Common myeloid progenitor, CD34-positive (primary cell): ENCODE results near the gene MT2A.

Experiments
- CTCF ChIA-PET: fragments of 350-600 bp; sonication (Branson Sonifier 250); formaldehyde crosslinking; loops from one replicate; lab custom pipeline; 2021; ENCODE audit warnings: antibody characterized with exemption; lab: Charles Lee
- POLR2A ChIA-PET: fragments of 350-600 bp; sonication (Branson Sonifier 250); formaldehyde crosslinking; loops from one replicate; lab custom pipeline; 2021; ENCODE audit warnings: antibody characterized with exemption; lab: Charles Lee
- DNase-seq, 3 donors: peaks; one replicate each; pipeline versions ENCODE4 v3.0.0 to v3.0.0-alpha.2; 2013
- H3K27ac ChIP-seq, 2 experiments: 1 replicate in 1 of 2; 2 replicates in 1 of 2; pipeline ENCODE4 v1.7.0; 2013; ENCODE audit warnings: inconsistent platforms in 2 of 2, low read length in 2 of 2, mild to moderate bottlenecking in 2 of 2, low read depth in 1 of 2, moderate library complexity in 1 of 2; ENCODE audit not compliant: severe bottlenecking in 2 of 2, insufficient read depth in 1 of 2, poor library complexity in 1 of 2
- H3K27me3 ChIP-seq, 5 experiments: replicated peaks in 2 of 5; 1 replicate in 3 of 5; 2 replicates in 2 of 5; pipeline versions ENCODE4 v1.6.1 to v1.7.0; 2013; ENCODE audit warnings: low read length in 4 of 5, mild to moderate bottlenecking in 2 of 5, moderate library complexity in 2 of 5, inconsistent platforms in 1 of 5; ENCODE audit not compliant: insufficient read depth in 5 of 5, control insufficient read depth in 4 of 5
- H3K36me3 ChIP-seq, 4 experiments: 1 replicate in 2 of 4; 2 replicates in 2 of 4; pipeline versions ENCODE4 v1.6.1 to v1.7.0; 2013; ENCODE audit warnings: low read length in 3 of 4, control low read depth in 1 of 4, mild to moderate bottlenecking in 1 of 4; ENCODE audit not compliant: control insufficient read depth in 4 of 4, insufficient read depth in 4 of 4
- H3K4me1 ChIP-seq, 4 experiments: 1 replicate in 3 of 4; 2 replicates in 1 of 4; pipeline versions ENCODE4 v1.6.1 to v1.7.1; 2013; ENCODE audit warnings: low read length in 3 of 4, mild to moderate bottlenecking in 3 of 4, control low read depth in 1 of 4, inconsistent platforms in 1 of 4, moderate library complexity in 1 of 4; ENCODE audit not compliant: control insufficient read depth in 4 of 4, insufficient read depth in 4 of 4; ENCODE audit errors: control extremely low read depth in 1 of 4
- H3K4me3 ChIP-seq, 7 experiments: 1 replicate in 4 of 7; 2 replicates in 3 of 7; pipeline versions ENCODE4 v1.5.1 to v1.7.0; 2013; ENCODE audit warnings: mild to moderate bottlenecking in 7 of 7, low read length in 6 of 7, moderate library complexity in 6 of 7, inconsistent platforms in 2 of 7, low read depth in 2 of 7, control low read depth in 1 of 7; ENCODE audit not compliant: insufficient read depth in 4 of 7, control insufficient read depth in 1 of 7; ENCODE audit errors: extremely low read depth in 1 of 7
- H3K9me3 ChIP-seq, 5 experiments: 1 replicate in 4 of 5; 2 replicates in 1 of 5; pipeline versions ENCODE4 v1.6.1 to v1.7.1; 2013; ENCODE audit warnings: low read length in 4 of 5, mild to moderate bottlenecking in 2 of 5, inconsistent platforms in 1 of 5, low read depth in 1 of 5, moderate library complexity in 1 of 5; ENCODE audit not compliant: control insufficient read depth in 4 of 5, insufficient read depth in 2 of 5; ENCODE audit errors: control extremely low read depth in 1 of 5
- WGBS: methylation state at CpG from one replicate; pipeline ENCODE4 v1.1.5; 2013; ENCODE audit not compliant: insufficient coverage; 5-methylcytosine and 5-hydroxymethylcytosine counted together

Gene MT2A

GRCh38 chr16:56594292-56594619 is 14.1 kb upstream of the MT2A start:
- no peak overlapping the region for H3K4me3 ChIP-seq
- H3K36me3 ChIP-seq: no peaks in the 10 kb centered on the region
- POLR2A ChIA-PET: no interaction called here
- no peak for DNase-seq
- CTCF ChIA-PET: interaction anchor here (0.6 to 3.6 kb wide), 2 partner anchors 8 to 17 kb away, joined by 3 to 29 read pairs; no protein-coding TSS in a partner anchor
- H3K4me1 ChIP-seq: peaks cover 0 to 17% (median 13%) of the 10 kb centered on the region in 4 experiments
- peaks cover 0 to 14% (median 5%) of the 10 kb centered on the region in 5 experiments for H3K27me3 ChIP-seq
- H3K27ac ChIP-seq: no peak overlapping the region
- 100% methylated on average over 1 of the region's 5 CpGs for WGBS
- H3K9me3 ChIP-seq: peaks cover 0 to 1% (median 0%) of the 10 kb centered on the region in 5 experiments

- no peak overlapping the region for H3K27ac ChIP-seq
- no peak overlapping the region for H3K4me3 ChIP-seq
- DNase-seq: peak; percentile 57 to 80 (median 70)
- WGBS: 30% methylated on average over 8 of the region's 8 CpGs
- no peaks in the 10 kb centered on the region for H3K36me3 ChIP-seq
- peaks cover 0 to 1% (median 0%) of the 10 kb centered on the region in 5 experiments for H3K9me3 ChIP-seq
- H3K4me1 ChIP-seq: no peaks in the 10 kb centered on the region
- ChIA-PET POLR2A (interaction anchor here (0.6 kb wide), 1 partner anchor 596 kb away, joined by 3 read pairs; no protein-coding TSS in a partner anchor), CTCF (interaction anchor here (0.9 to 7.0 kb wide), 18 partner anchors 8 to 223 kb away, joined by 3 to 53 read pairs (median 6); partner anchors contain the start of genes BBS2 and MT3)
- H3K27me3 ChIP-seq: peaks cover 0 to 13% (median 6%) of the 10 kb centered on the region in 5 experiments
Measured at GRCh38 chr16:56600398-56600999, 7.9 kb upstream of the MT2A start.

GRCh38 chr16:56601325-56601724 is 7.1 kb upstream of the MT2A start:
- POLR2A ChIA-PET: no interaction called here
- WGBS: 91% methylated on average over 8 of the region's 9 CpGs

GRCh38 chr16:56603589-56603988 is 4.8 kb upstream of the MT2A start:
- H3K27ac ChIP-seq: no peak overlapping the region
- H3K4me1 ChIP-seq: peaks cover under 1 to 18% (median 16%) of the 10 kb centered on the region in 4 experiments
- H3K27me3 ChIP-seq: peaks cover 0 to 13% (median 6%) of the 10 kb centered on the region in 5 experiments
- DNase-seq: peak; percentile 60 to 71 (median 70)
- no peaks in the 10 kb centered on the region for H3K9me3 ChIP-seq
- POLR2A ChIA-PET: interaction anchor here (0.7 kb wide), 1 partner anchor 92 kb away, joined by 5 read pairs; no protein-coding TSS in a partner anchor
- 17% methylated on average over 4 of the region's 4 CpGs for WGBS
- H3K4me3 ChIP-seq: no peak overlapping the region
- H3K36me3 ChIP-seq: no peaks in the 10 kb centered on the region
- CTCF ChIA-PET: interaction anchor here (0.6 to 7.7 kb wide), 18 partner anchors 10 to 190 kb away, joined by 3 to 53 read pairs (median 4); no protein-coding TSS in a partner anchor

More at GRCh38 chr16:56601325-56601724, 7.1 kb upstream of the MT2A start:
- Histone ChIP-seq H3K4me3 (no peak overlapping the region), H3K27me3 (peaks cover 0 to 13% (median 6%) of the 10 kb centered on the region in 5 experiments), H3K27ac (no peak overlapping the region), H3K9me3 (peaks cover 0 to 1% (median 0%) of the 10 kb centered on the region in 5 experiments), H3K4me1 (no peaks in the 10 kb centered on the region), H3K36me3 (no peaks in the 10 kb centered on the region)
- no peak for DNase-seq
- CTCF ChIA-PET: interaction anchor here (0.6 to 7.0 kb wide), 22 partner anchors 9 to 222 kb away, joined by 3 to 53 read pairs (median 3); partner anchors contain the start of genes BBS2 and MT3

GRCh38 chr16:56604966-56605365 is 3.4 kb upstream of the MT2A start:
- Histone ChIP-seq H3K27ac (no peak overlapping the region), H3K36me3 (no peaks in the 10 kb centered on the region), H3K9me3 (no peaks in the 10 kb centered on the region), H3K4me1 (peaks cover 5 to 29% (median 27%) of the 10 kb centered on the region in 4 experiments), H3K4me3 (no peak overlapping the region), H3K27me3 (peaks cover 0 to 13% (median 6%) of the 10 kb centered on the region in 5 experiments)
- POLR2A ChIA-PET: no interaction called here
- CTCF ChIA-PET: interaction anchor here (0.7 to 7.7 kb wide), 13 partner anchors 8 to 97 kb away, joined by 3 to 53 read pairs (median 4); no protein-coding TSS in a partner anchor
- DNase-seq: no peak
- WGBS: 100% methylated on average over 4 of the region's 4 CpGs

- Histone ChIP-seq H3K9me3 (no peaks in the 10 kb centered on the region), H3K4me3 (no peak overlapping the region), H3K36me3 (no peaks in the 10 kb centered on the region), H3K27me3 (peaks cover 0 to 13% (median 6%) of the 10 kb centered on the region in 5 experiments), H3K27ac (no peak overlapping the region), H3K4me1 (peaks cover 7 to 34% (median 32%) of the 10 kb centered on the region in 4 experiments)
- ChIA-PET CTCF (interaction anchor here (0.8 to 7.7 kb wide), 8 partner anchors 8 to 96 kb away, joined by 3 to 53 read pairs (median 6); no protein-coding TSS in a partner anchor), POLR2A (no interaction called here)
- WGBS: no CpG with 5 or more reads among the region's 1 CpG
- no peak for DNase-seq
Measured at GRCh38 chr16:56605475-56605874, 2.9 kb upstream of the MT2A start.

- Histone ChIP-seq H3K4me1 (peaks cover 7 to 36% (median 33%) of the 10 kb centered on the region in 4 experiments), H3K27ac (no peak overlapping the region), H3K9me3 (no peaks in the 10 kb centered on the region), H3K4me3 (no peak overlapping the region), H3K36me3 (no peaks in the 10 kb centered on the region), H3K27me3 (peaks cover 0 to 12% (median 5%) of the 10 kb centered on the region in 5 experiments)
- 100% methylated on average over 2 of the region's 3 CpGs for WGBS
- ChIA-PET CTCF (interaction anchor here (0.8 to 7.7 kb wide), 8 partner anchors 14 to 245 kb away, joined by 3 to 53 read pairs (median 4); no protein-coding TSS in a partner anchor), POLR2A (no interaction called here)
- DNase-seq: no peak
Measured at GRCh38 chr16:56606071-56606475, 2.3 kb upstream of the MT2A start.
